Heart left ventricle (tissue), 16 donors: ENCODE results near the gene FBXW7. TPM values are rescaled to one million over a fixed set of nuclear protein-coding genes. Genes with fewer than 3 reads are reported as not detected.

Source experiments
- ATAC-seq, 4 donors: fragments of 200-7000 bp; cut with Tn5 transposase; one replicate each; pipeline ENCODE4 v1.9.1; 2020 to 2022; ENCODE audit warnings: moderate library complexity in 4 of 4, mild to moderate bottlenecking in 3 of 4, moderate number of reproducible peaks in 1 of 4
- DNase-seq, 5 donors: peaks; one replicate each; pipeline ENCODE4 v3.0.0-alpha.2; 2020
- H3K27ac ChIP-seq, 12 donors: fragments of 200-600 bp; sonication (generic) in 4 of 12; one replicate each; pipeline versions ENCODE4 v1.5.0 to v1.8.0; 2016 to 2022; ENCODE audit warnings: mild to moderate bottlenecking in 2 of 12
- H3K27me3 ChIP-seq, 9 donors: fragments of 200-600 bp; sonication (generic) in 2 of 9; one replicate each; pipeline versions ENCODE4 v1.5.1 to v1.8.0; 2016 to 2022; ENCODE audit warnings: mild to moderate bottlenecking in 3 of 9
- H3K36me3 ChIP-seq, 9 donors: fragments of 200-600 bp; sonication (generic) in 2 of 9; one replicate each; pipeline versions ENCODE4 v1.5.0 to v1.8.0; 2018 to 2022; ENCODE audit warnings: mild to moderate bottlenecking in 2 of 9
- H3K4me1 ChIP-seq, 12 donors: fragments of 200-600 bp; sonication (generic) in 4 of 12; one replicate each; pipeline versions ENCODE4 v1.5.0 to v1.8.0; 2016 to 2022; ENCODE audit warnings: mild to moderate bottlenecking in 3 of 12
- H3K4me3 ChIP-seq, 12 donors: fragments of 200-600 bp; sonication (generic) in 4 of 12; one replicate each; pipeline versions ENCODE4 v1.5.0 to v1.8.0; 2017 to 2022; ENCODE audit warnings: mild to moderate bottlenecking in 9 of 12, moderate library complexity in 4 of 12
- H3K9me3 ChIP-seq, 12 donors: fragments of 200-600 bp; sonication (generic) in 4 of 12; one replicate each; pipeline versions ENCODE4 v1.5.0 to v1.8.0; 2016 to 2022; ENCODE audit warnings: mild to moderate bottlenecking in 1 of 12
- CTCF ChIP-seq, 12 donors: fragments of 200-600 bp; sonication (generic) in 4 of 12; IDR thresholded peaks; one replicate each; pipeline versions ENCODE4 v1.5.0 to v1.8.0; 2018 to 2022; ENCODE audit warnings: antibody characterized with exemption in 12 of 12, mild to moderate bottlenecking in 5 of 12
- POLR2A ChIP-seq, 2 donors: fragments of 450-650 bp; IDR thresholded peaks; one replicate each; pipeline ENCODE4 v1.6.1; 2017; ENCODE audit warnings: antibody characterized with exemption in 2 of 2, mild to moderate bottlenecking in 2 of 2, moderate library complexity in 2 of 2
- WGBS, 4 donors: extraction: QIAGEN DNeasy Blood & Tissue Kit in 2 of 4; methylation state at CpG; one replicate each; pipeline versions ENCODE4 v1.1.5 to v1.1.7; 2013 to 2018; 5-methylcytosine and 5-hydroxymethylcytosine counted together
- intact Hi-C, 10 donors: fragments of 100-400 bp; cut with DNase I; formaldehyde crosslinking; loops; one replicate each; pipeline versions ENCODE4 v1.11.1 to v1.14.2; 2022
- polyA plus RNA-seq, 2 donors: library from polyadenylated mRNA; stranded (reverse); fragments of 200-250 nt; gene quantifications; one replicate each; pipeline ENCODE4 v1.2.3, GENCODE V29; 2013
- total RNA-seq, 9 donors: library from RNA; depleted of rRNA in 2 of 9; stranded (reverse); fragments of >200 nt in 2 of 9; fragmentation: NEBNext Ultra II Directional in 3 of 9; extraction: Animal tissue kit (Norgen Biotek cat#: 25700) in 3 of 9; gene quantifications; one replicate each; pipeline versions ENCODE4 v1.1.0 to v1.2.4, GENCODE V29; 2016 to 2023
- donor health status: ischemic (EF 13 %, LVEDD 7.1; RV severe dilation, severe dysfunction).
- donor health status: healthy with polysubstance abuse.
- donor health status: DM: no; HTN: yes; CAD: no.
- donor health status: DM: no; HTN: no; CAD: no.
- donor health status: ischemic (EF 25% LVEDD 6.9; RV normal size, moderate dysfunction).
- donor health status: ischemic (EF 25% LVEDD 5.7; RV mildly dilated, moderate dysfunction).
- donor health status: healthy.
- donor health status: DM: yes; HTN: yes; CAD: no.
- donor health status: ischemic (EF 35%, LVEDD 5.7; RV mildly dilated, moderate dysfunction).
- donor health status: nonischemic (EF 11% LVEDD 7.7; RV severe dilation, severe dysfunction).
- donor health status: DM: yes; HTN: yes; CAD: no.
- donor health status: PGD.
- donor health status: ischemic (EF 29% LVEDD 5.4; RV normal size, mild dysfunction).
- donor health status: nonischemic (EF 23%, LVEDD 6.1; RV moderate dilation, normal function).

The FBXW7 gene
- total and polyA plus RNA-seq, 11 donors = 20.6 to 74.1 (median 59.8) TPM

GRCh38 chr4:152296386-152296785, 239.5 kb downstream of the FBXW7 start:
- Histone ChIP-seq H3K9me3 (no peaks in the 10 kb centered on the region), H3K27me3 (peaks cover 0 to 4% (median 0%) of the 10 kb centered on the region in 9 donors), H3K36me3 (no peaks in the 10 kb centered on the region), H3K27ac (no peak overlapping the region), H3K4me3 (no peak overlapping the region), H3K4me1 (peaks cover 0 to 5% (median 0%) of the 10 kb centered on the region in 12 donors)
- TF ChIP-seq CTCF (IDR thresholded peaks at IDR 0.05) (no peak), POLR2A (IDR thresholded peaks at IDR 0.05) (no peak)
- intact Hi-C loops = no loop called here
- DNase-seq (no peak), ATAC-seq (no peak)

- 94 to 99% (median 96%) methylated on average over 5 of the region's 5 CpGs for WGBS, 4 donors
- H3K4me3 ChIP-seq = no peak overlapping the region
- DNase-seq (no peak), ATAC-seq (no peak)
- TF ChIP-seq CTCF (IDR thresholded peaks at IDR 0.05) (no peak), POLR2A (IDR thresholded peaks at IDR 0.05) (no peak)
- H3K36me3 ChIP-seq = no peaks in the 10 kb centered on the region
- H3K27ac ChIP-seq = no peak overlapping the region
- peaks cover 0 to 4% (median 0%) of the 10 kb centered on the region in 9 donors for H3K27me3 ChIP-seq
- peaks cover 0 to 5% (median 0%) of the 10 kb centered on the region in 12 donors for H3K4me1 ChIP-seq
- intact Hi-C loops = no loop called here
- no peaks in the 10 kb centered on the region for H3K9me3 ChIP-seq
Observed at GRCh38 chr4:152294765-152295164, 241.1 kb downstream of the FBXW7 start.

GRCh38 chr4:152294331-152294730, 241.6 kb downstream of the FBXW7 start:
- no peak for ATAC-seq
- intact Hi-C loops = no loop called here
- TF ChIP-seq CTCF (IDR thresholded peaks at IDR 0.05) = no peak
- no peak for TF ChIP-seq POLR2A (IDR thresholded peaks at IDR 0.05)

GRCh38 chr4:152293527-152293926, 242.4 kb downstream of the FBXW7 start:
- H3K4me3 ChIP-seq = no peak overlapping the region
- DNase-seq (no peak), ATAC-seq (no peak)
- H3K4me1 ChIP-seq = peaks cover 0 to 3% (median 0%) of the 10 kb centered on the region in 12 donors
- H3K27ac ChIP-seq = no peak overlapping the region
- no peaks in the 10 kb centered on the region for H3K36me3 ChIP-seq
- H3K9me3 ChIP-seq = no peaks in the 10 kb centered on the region
- H3K27me3 ChIP-seq = peaks cover 0 to 4% (median 0%) of the 10 kb centered on the region in 9 donors
- intact Hi-C loops = no loop called here
- TF ChIP-seq CTCF (IDR thresholded peaks at IDR 0.05) = no peak
- TF ChIP-seq POLR2A (IDR thresholded peaks at IDR 0.05) = no peak
- WGBS, 4 donors = 93 to 97% (median 96%) methylated on average over 5 of the region's 5 CpGs

More at GRCh38 chr4:152294331-152294730, 241.6 kb downstream of the FBXW7 start:
- Histone ChIP-seq H3K4me3 (no peak overlapping the region), H3K27me3 (peaks cover 0 to 4% (median 0%) of the 10 kb centered on the region in 9 donors), H3K4me1 (peaks cover 0 to 5% (median 0%) of the 10 kb centered on the region in 12 donors), H3K36me3 (no peaks in the 10 kb centered on the region), H3K27ac (no peak overlapping the region), H3K9me3 (no peaks in the 10 kb centered on the region)
- no peak for DNase-seq
- 84 to 86% (median 85%) methylated on average over 3 of the region's 3 CpGs for WGBS, 4 donors
